ENCODE measurements around the gene PPME1. TPM values are rescaled to one million over a fixed set of nuclear protein-coding genes. Genes with fewer than 3 reads are reported as not detected.

Gene PPME1
- total RNA-seq, 1 experiment from 2014 or later = 98.3 TPM

DNA sequence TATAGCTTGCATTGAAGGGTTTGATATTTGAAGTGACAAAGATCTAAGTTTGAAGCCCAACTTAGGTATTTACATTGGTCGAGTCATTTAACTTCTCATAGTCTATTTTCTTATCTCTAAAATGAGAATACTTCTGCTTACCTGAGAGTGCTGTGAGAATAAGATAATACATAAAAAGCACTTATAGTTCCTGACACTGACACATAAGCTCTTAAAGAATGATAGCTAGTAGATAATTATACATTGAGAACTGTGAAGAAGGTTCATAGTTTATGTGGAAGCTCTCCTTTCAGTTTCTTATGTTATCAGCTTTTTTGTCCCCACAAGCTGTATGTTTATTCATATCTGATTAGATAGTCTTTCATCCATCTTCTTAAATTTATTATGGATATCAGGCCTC lies 4.8 kb downstream of the PPME1 start:
- no TSS peak for BruUV-seq (replicated peaks)
- DNase-seq (ENCODE audit: low spot score) = no peak
- ChIA-PET CTCF (no interaction called here), POLR2A (ENCODE audit: low non-redundant PET) (no interaction called here)
- intact Hi-C loops (cut with micrococcal nuclease; ENCODE audit: unreplicated experiment) = no loop called here
- H3K27ac ChIP-seq (ENCODE audit: low read depth, low read length, poor library complexity, severe bottlenecking) = no peak overlapping the region
- no peaks in the 10 kb centered on the region for H3K36me3 ChIP-seq (ENCODE audit: insufficient read depth, low read length, poor library complexity, severe bottlenecking)
- TF ChIP-seq CTCF (conservative IDR thresholded peaks at IDR 0.05; ENCODE audit: low read depth, low read length) = no peak
- no peak for TF ChIP-seq EZH2 (IDR thresholded peaks at IDR 0.05; ENCODE audit: borderline replicate concordance, low read depth, low read length, poor library complexity, severe bottlenecking)
- no peak overlapping the region for H3K4me3 ChIP-seq (ENCODE audit: low read depth, low read length, poor library complexity, severe bottlenecking)
- H3K27me3 ChIP-seq (replicated peaks; ENCODE audit: insufficient read depth, low read depth, low read length, poor library complexity) = no peaks in the 10 kb centered on the region
- H3K4me1 ChIP-seq (ENCODE audit: insufficient read depth, low read length, poor library complexity, severe bottlenecking) = peaks cover 21% of the 10 kb centered on the region
- no peaks in the 10 kb centered on the region for H3K9me3 ChIP-seq (ENCODE audit: low read depth, low read length, poor library complexity, severe bottlenecking)

DNA sequence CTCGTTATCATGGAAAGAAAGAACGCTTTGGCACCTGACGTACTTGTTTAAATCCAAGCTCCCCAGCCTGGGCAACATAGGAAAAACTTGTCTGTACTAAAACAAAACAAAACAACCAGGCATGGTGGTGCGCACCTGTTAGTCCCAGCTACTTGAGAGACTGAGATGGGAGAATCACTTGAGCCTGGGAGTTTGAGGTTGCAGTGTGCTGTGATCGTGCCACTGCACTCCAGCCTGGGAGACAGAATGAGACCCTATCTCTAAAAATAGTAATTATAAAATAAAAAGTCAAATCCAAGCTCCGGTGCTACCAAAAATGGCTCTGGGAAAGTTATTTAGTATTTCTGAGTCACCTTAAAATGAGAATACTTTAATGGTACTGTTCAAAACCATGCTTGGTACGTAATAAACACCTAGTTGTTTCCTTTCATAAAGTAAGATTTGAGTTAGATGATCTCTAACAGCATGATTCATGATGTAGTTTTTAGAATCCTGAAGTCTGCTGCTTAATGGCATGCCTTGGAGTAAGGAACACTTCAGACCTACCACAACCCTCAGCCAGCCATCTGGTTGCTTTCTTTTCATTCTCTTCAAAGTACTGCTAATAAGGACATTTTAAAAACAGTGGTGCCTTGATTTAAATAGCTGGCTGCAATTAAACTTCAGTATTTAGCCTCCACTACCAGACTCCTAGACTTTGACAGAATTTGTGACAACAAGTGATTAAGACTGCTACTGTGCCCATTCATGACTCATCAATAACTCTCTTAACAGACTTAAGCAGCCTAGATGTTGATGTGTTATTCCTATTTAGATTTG lies 8.4 kb downstream of the PPME1 start:
- H3K27ac ChIP-seq (ENCODE audit: low read depth, low read length, poor library complexity, severe bottlenecking) = no peak overlapping the region
- CTCF ChIA-PET = no interaction called here
- no peaks in the 10 kb centered on the region for H3K27me3 ChIP-seq (replicated peaks; ENCODE audit: insufficient read depth, low read depth, low read length, poor library complexity)
- POLR2A ChIA-PET (ENCODE audit: low non-redundant PET) = no interaction called here
- no peaks in the 10 kb centered on the region for H3K36me3 ChIP-seq (ENCODE audit: insufficient read depth, low read length, poor library complexity, severe bottlenecking)
- BruUV-seq (replicated peaks) = no TSS peak
- TF ChIP-seq EZH2 (IDR thresholded peaks at IDR 0.05; ENCODE audit: borderline replicate concordance, low read depth, low read length, poor library complexity, severe bottlenecking) (no peak), CTCF (conservative IDR thresholded peaks at IDR 0.05; ENCODE audit: low read depth, low read length) (no peak)
- no peak overlapping the region for H3K4me3 ChIP-seq (ENCODE audit: low read depth, low read length, poor library complexity, severe bottlenecking)
- H3K9me3 ChIP-seq (ENCODE audit: low read depth, low read length, poor library complexity, severe bottlenecking) = no peaks in the 10 kb centered on the region
- peaks cover 13% of the 10 kb centered on the region for H3K4me1 ChIP-seq (ENCODE audit: insufficient read depth, low read length, poor library complexity, severe bottlenecking)
- intact Hi-C loops (cut with micrococcal nuclease; ENCODE audit: unreplicated experiment) = no loop called here
- peak; percentile 30 for DNase-seq (ENCODE audit: low spot score)

DNA sequence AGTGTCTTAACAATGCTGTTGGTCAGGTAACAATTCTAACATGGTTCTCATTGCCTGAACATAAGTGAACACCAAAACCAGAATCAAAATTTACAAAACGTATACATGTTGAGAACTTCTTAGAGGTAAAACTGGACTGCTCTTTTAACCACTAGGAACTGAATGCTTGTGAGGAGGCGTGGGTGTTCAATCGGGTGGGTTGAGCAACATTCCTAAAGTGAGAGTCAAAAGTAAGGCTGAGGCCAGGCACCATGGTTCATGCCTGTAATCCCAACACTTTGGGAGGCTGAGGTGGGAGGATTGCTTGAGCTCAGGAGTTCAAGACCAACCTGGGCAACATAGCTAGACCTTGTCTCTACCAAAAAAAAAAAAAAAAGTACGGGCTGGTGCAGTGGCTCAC lies 11.5 kb downstream of the PPME1 start:
- peaks cover 13% of the 10 kb centered on the region for H3K4me1 ChIP-seq (ENCODE audit: insufficient read depth, low read length, poor library complexity, severe bottlenecking)
- no peak overlapping the region for H3K27ac ChIP-seq (ENCODE audit: low read depth, low read length, poor library complexity, severe bottlenecking)
- H3K36me3 ChIP-seq (ENCODE audit: insufficient read depth, low read length, poor library complexity, severe bottlenecking) = no peaks in the 10 kb centered on the region
- TF ChIP-seq CTCF (conservative IDR thresholded peaks at IDR 0.05; ENCODE audit: low read depth, low read length) (no peak), EZH2 (IDR thresholded peaks at IDR 0.05; ENCODE audit: borderline replicate concordance, low read depth, low read length, poor library complexity, severe bottlenecking) (no peak)
- ChIA-PET CTCF (no interaction called here), POLR2A (ENCODE audit: low non-redundant PET) (no interaction called here)
- DNase-seq (ENCODE audit: low spot score) = no peak
- no peaks in the 10 kb centered on the region for H3K27me3 ChIP-seq (replicated peaks; ENCODE audit: insufficient read depth, low read depth, low read length, poor library complexity)
- no peaks in the 10 kb centered on the region for H3K9me3 ChIP-seq (ENCODE audit: low read depth, low read length, poor library complexity, severe bottlenecking)
- BruUV-seq (replicated peaks) = no TSS peak
- intact Hi-C loops (cut with micrococcal nuclease; ENCODE audit: unreplicated experiment) = no loop called here
- no peak overlapping the region for H3K4me3 ChIP-seq (ENCODE audit: low read depth, low read length, poor library complexity, severe bottlenecking)

Data from A673 (cell line).